ENCODE data around the gene AMPD3. TPM values are rescaled to one million over a fixed set of nuclear protein-coding genes. Genes with fewer than 3 reads are reported as not detected.

AMPD3 gene
- total RNA-seq, 4 donors from 2014 or later = 104 to 185 (median 112) TPM

DNA sequence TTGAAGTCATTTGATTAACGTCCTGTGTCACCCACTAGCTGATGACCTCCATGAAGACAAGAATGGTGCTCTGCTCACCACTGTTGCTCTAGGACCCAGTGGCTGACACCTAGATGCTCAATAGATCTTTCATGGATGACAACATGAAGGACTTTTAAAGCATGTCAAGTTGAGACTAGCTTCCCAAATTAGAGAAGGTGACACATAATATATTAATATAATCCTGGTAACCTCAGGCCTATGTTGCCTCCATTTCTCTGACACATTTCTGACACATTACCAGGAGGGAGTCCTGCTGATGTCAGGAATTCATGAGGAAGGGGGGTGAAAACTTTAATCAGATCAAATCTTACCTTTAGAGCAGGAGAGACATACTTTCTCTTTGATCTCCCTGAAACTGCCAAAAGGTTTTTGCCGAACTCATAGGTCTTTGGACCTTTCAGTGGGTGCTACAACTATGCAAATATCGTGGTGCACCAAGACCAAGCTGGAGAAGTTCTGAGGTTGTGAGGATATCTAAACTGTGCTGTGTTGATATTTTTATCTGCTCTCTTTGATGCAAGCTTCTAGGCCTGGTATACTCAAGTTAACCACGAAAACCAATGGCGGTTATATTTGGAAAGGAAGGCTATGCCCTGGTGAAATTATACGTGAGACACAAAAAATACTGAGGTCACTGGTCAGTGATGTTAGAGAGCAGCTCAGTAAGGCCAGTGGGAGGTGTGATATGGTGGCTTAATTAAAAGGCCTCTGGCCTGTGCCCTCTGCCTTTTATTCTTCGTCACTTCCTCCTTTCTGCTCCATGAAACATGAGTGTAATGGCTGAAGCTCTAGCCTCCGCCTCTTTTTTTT is 13.2 kb upstream of the AMPD3 start:
- no peaks in the 10 kb centered on the region for H3K27me3 ChIP-seq
- DNase-seq = no peak
- no peak overlapping the region for H3K4me3 ChIP-seq
- no peaks in the 10 kb centered on the region for H3K36me3 ChIP-seq
- intact Hi-C loops (cut with DNase I; ENCODE audit: low total_unique reads) (no loop called here), in situ Hi-C loops (cut with MboI; ENCODE audit: low sequenced_read_pairs in 4 of 4) (no loop called here)
- no peak for TF ChIP-seq CTCF (IDR thresholded peaks at IDR 0.05 in 4 of 5, conservative IDR thresholded peaks at IDR 0.05 in 1 of 5)
- TF ChIP-seq POLR2A (IDR thresholded peaks at IDR 0.05) = no peak
- no peaks in the 10 kb centered on the region for H3K9me3 ChIP-seq
- ATAC-seq = peak; percentile 53 to 72
- H3K27ac ChIP-seq = peak overlapping the region in 2 of 4 donors; percentile 37 to 44
- no peaks in the 10 kb centered on the region for H3K4me1 ChIP-seq

- ATAC-seq (no peak), DNase-seq (no peak)
- no peaks in the 10 kb centered on the region for H3K36me3 ChIP-seq
- no peaks in the 10 kb centered on the region for H3K9me3 ChIP-seq
- TF ChIP-seq POLR2A (IDR thresholded peaks at IDR 0.05) (no peak), CTCF (IDR thresholded peaks at IDR 0.05 in 4 of 5, conservative IDR thresholded peaks at IDR 0.05 in 1 of 5) (no peak)
- H3K4me3 ChIP-seq = no peak overlapping the region
- no peaks in the 10 kb centered on the region for H3K27me3 ChIP-seq
- H3K4me1 ChIP-seq = no peaks in the 10 kb centered on the region
- in situ Hi-C loops (cut with MboI; ENCODE audit: low sequenced_read_pairs in 4 of 4) (no loop called here), intact Hi-C loops (cut with DNase I; ENCODE audit: low total_unique reads) (no loop called here)
- no peak overlapping the region for H3K27ac ChIP-seq
Observed at GRCh38 chr11:10443152-10443551, 11.9 kb upstream of the AMPD3 start.

DNA sequence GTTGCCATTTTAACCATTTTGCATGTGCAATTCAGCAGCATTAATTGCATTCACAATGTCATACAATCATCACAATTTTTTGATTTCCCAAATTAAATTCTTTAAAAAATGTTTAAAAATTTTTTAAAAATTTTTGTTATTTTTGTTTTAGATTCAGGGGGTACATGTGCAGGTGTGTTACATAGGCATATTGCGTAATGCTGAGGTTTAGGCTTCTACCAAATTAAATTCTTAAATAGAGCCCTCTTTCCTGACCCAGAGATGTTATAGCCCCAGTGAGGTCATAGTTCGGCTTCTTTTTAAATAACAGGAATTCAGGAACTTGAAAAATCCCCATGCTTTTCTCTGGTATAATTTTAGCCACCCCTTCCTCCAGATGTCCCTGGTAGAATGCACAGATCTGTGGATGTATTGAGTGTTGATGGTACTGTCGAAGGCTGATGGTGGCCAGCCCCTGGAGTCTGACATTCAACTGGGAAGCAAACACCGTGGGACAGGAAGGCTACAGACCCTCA is 11.3 kb upstream of the AMPD3 start:
- intact Hi-C loops (cut with DNase I; ENCODE audit: low total_unique reads) = no loop called here
- Histone ChIP-seq H3K36me3 (no peaks in the 10 kb centered on the region), H3K27ac (no peak overlapping the region), H3K9me3 (no peaks in the 10 kb centered on the region), H3K4me1 (no peaks in the 10 kb centered on the region), H3K27me3 (no peaks in the 10 kb centered on the region), H3K4me3 (no peak overlapping the region)
- in situ Hi-C loops (cut with MboI; ENCODE audit: low sequenced_read_pairs in 4 of 4) = no loop called here
- DNase-seq (no peak), ATAC-seq (no peak)
- TF ChIP-seq CTCF (IDR thresholded peaks at IDR 0.05 in 4 of 5, conservative IDR thresholded peaks at IDR 0.05 in 1 of 5) (no peak), POLR2A (IDR thresholded peaks at IDR 0.05) (no peak)

GRCh38 chr11:10444725-10445315 is 10.2 kb upstream of the AMPD3 start:
- H3K4me3 ChIP-seq = no peak overlapping the region
- no peak for ATAC-seq
- no peaks in the 10 kb centered on the region for H3K27me3 ChIP-seq
- H3K4me1 ChIP-seq = no peaks in the 10 kb centered on the region
- no peaks in the 10 kb centered on the region for H3K36me3 ChIP-seq
- H3K27ac ChIP-seq = no peak overlapping the region
- intact Hi-C loops (cut with DNase I; ENCODE audit: low total_unique reads) = no loop called here
- in situ Hi-C loops (cut with MboI; ENCODE audit: low sequenced_read_pairs in 4 of 4) = no loop called here
- TF ChIP-seq POLR2A (IDR thresholded peaks at IDR 0.05) (no peak), CTCF (IDR thresholded peaks at IDR 0.05 in 4 of 5, conservative IDR thresholded peaks at IDR 0.05 in 1 of 5) (no peak)
- H3K9me3 ChIP-seq = no peaks in the 10 kb centered on the region
- no peak for DNase-seq
